HG02870 (cell line): ENCODE measurements around the gene STARD3NL.
"Not testable (repeated sequence)": the region's sequence is repeated elsewhere in the genome, so short reads cannot be mapped to it uniquely, and the experiment has no call there.

Source experiments
- ATAC-seq: cut with Tn5 transposase; IDR thresholded peaks from one replicate; pipeline ENCODE4 v1.9.1; 2021; ENCODE audit warnings: mild to moderate bottlenecking, moderate library complexity; ENCODE audit not compliant: unreplicated experiment

The STARD3NL gene

GRCh38 chr7:38220452-38220851 is 42.4 kb downstream of the STARD3NL start:
- peak; percentile 51 for ATAC-seq

GRCh38 chr7:38222481-38223096 is 44.5 kb downstream of the STARD3NL start:
- ATAC-seq = no peak

- ATAC-seq = no peak
Measured at GRCh38 chr7:38223306-38223705, 45.3 kb downstream of the STARD3NL start.

GRCh38 chr7:38224392-38224791 is 46.3 kb downstream of the STARD3NL start:
- no peak for ATAC-seq

- no peak for ATAC-seq
Measured at GRCh38 chr7:38229386-38229785, 51.3 kb downstream of the STARD3NL start.

- no peak for ATAC-seq
Measured at GRCh38 chr7:38229884-38230642, 52.0 kb downstream of the STARD3NL start.

GRCh38 chr7:38232502-38233366 is 54.7 kb downstream of the STARD3NL start:
- peak; percentile 68 for ATAC-seq

GRCh38 chr7:38234759-38235158 is 56.7 kb downstream of the STARD3NL start:
- ATAC-seq = not testable (repeated sequence)

GRCh38 chr7:38235606-38236005 is 57.6 kb downstream of the STARD3NL start:
- ATAC-seq = no peak

- not testable (repeated sequence) for ATAC-seq
Measured at GRCh38 chr7:38239129-38239528, 61.1 kb downstream of the STARD3NL start.

- ATAC-seq = no peak
Measured at GRCh38 chr7:38241071-38241470, 63.0 kb downstream of the STARD3NL start.

- ATAC-seq = no peak
Measured at GRCh38 chr7:38242814-38243213, 64.8 kb downstream of the STARD3NL start.

- not testable (repeated sequence) for ATAC-seq
Measured at GRCh38 chr7:38243345-38243744, 65.3 kb downstream of the STARD3NL start.

- no peak for ATAC-seq
Measured at GRCh38 chr7:38244516-38244915, 66.5 kb downstream of the STARD3NL start.

- no peak for ATAC-seq
Measured at GRCh38 chr7:38245409-38245977, 67.4 kb downstream of the STARD3NL start.

- ATAC-seq = no peak
Measured at GRCh38 chr7:38248069-38248567, 70.1 kb downstream of the STARD3NL start.

- ATAC-seq = peak; percentile 87
Measured at GRCh38 chr7:38249849-38250248, 71.8 kb downstream of the STARD3NL start.

- ATAC-seq = no peak
Measured at GRCh38 chr7:38257350-38257677, 79.3 kb downstream of the STARD3NL start.

GRCh38 chr7:38259157-38259556 is 81.1 kb downstream of the STARD3NL start:
- ATAC-seq = not testable (repeated sequence)

GRCh38 chr7:38261601-38262000 is 83.6 kb downstream of the STARD3NL start:
- not testable (repeated sequence) for ATAC-seq

- not testable (repeated sequence) for ATAC-seq
Measured at GRCh38 chr7:38262026-38262425, 84.0 kb downstream of the STARD3NL start.
